GM18526 (cell line): ENCODE results near the gene UNC13B.

ENCODE experiments used
- POLR2A ChIP-seq: IDR thresholded peaks from 3 replicates; pipeline ENCODE4 v1.6.1; 2011; ENCODE audit not compliant: insufficient read length; ENCODE audit errors: extremely low read depth

Gene UNC13B

DNA sequence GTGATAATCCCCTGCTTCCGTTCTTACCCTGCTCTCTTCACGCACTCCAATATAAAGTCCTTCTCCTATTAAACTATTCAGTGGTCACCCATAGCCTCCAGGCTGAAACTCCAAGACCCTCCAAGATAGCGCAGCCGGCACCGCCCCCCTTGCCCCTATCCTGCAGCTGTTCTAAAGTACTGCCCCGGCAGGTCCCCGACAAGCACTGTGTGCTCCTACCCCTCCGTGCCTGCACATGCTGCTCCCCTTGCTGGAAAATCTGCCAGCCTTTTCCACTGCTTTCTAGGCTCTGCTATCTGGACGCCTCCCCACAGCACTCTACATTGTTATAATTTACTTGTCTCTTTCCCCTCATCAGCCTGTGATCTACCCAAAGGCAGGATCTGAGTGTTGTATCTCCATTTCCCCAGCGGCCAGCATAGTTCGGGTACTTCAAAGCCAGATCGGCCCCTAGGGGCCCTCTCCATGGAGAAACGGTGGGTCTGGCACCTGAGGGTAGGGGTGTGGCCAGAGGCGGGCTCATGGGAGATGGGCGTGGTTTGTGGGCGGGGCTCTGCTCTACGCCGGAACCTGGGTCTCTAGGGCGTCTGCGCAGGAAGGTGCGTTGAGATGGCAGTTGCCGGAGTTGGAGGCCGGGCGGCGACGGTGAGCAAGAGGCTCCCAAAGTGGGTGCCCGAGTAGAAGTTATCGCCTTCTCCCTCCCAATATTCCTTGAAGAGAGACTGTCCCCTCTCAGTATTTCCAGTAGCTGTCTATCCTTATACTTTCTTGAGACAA, 244.6 kb downstream of the UNC13B start:
- TF ChIP-seq POLR2A, result no peak

DNA sequence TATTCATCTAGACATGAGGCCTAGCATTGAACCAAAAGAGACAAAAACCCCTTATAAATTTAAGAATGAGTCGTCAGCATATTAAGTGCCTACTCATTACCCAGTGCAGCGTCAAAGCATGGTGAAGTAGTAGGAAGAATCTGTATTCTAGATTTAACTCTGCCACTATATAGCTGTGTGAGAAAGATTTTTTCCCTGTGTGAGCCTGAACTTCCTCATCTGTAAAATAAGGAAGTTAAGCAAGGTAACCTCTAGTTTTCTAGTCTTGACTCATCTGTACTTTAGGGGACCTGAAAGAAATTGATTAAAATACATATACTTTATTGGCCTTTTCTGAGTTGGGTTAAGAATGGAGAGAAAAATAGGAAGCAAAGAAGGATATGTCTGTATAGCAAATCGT, 246.0 kb downstream of the UNC13B start:
- TF ChIP-seq POLR2A, result no peak

DNA sequence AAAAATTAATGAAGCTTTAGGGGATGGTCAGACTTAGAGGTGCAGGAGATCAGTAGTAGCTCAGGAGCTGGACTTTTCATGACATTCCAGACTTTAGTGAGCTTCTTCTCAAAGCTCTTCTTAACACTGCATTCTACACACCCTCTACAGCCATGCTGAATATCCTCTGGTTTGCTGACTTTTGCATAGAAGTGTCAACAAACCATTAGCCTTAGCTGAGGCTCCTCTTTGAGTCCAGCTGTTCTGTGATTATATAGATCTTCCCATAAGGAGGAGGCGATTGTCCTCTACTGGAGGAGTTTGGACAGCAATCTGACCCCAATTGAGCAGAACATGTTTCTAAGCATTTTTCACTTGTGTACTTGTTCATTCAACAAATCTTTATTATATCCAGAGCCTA, 253.1 kb downstream of the UNC13B start:
- no peak for TF ChIP-seq POLR2A

DNA sequence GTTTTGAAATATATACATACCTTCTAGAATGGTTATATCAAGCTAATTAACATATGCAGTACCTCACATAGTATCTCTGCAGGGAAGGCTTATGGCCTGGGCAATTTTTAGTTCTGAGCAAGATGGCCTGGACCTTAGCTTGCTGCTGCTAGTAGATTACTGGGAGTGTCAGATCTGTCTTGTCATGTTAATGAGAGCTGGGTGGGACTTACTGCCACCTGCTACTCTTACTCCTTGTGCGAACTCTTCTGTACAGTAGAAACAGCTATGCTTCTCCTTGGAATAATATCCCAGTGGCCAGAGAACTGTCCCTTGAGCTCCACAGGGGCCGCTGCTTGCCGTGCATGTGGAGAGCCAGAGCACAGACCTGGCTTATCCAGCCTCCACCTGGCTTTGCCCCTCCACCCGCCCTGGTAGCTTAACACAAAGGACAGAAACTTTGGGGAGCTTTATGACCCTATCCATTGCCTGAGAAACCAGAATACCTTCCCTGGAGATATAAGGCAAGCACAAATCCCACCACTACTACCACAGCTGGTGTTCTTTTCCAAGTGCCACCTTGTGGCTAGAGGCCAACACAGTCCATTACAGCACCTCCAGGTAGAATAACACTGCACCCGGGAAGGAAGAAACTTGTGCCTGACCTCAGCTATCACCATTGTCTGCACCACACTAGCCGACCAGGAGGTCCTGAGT, 253.7 kb downstream of the UNC13B start:
- TF ChIP-seq POLR2A, result no peak

DNA sequence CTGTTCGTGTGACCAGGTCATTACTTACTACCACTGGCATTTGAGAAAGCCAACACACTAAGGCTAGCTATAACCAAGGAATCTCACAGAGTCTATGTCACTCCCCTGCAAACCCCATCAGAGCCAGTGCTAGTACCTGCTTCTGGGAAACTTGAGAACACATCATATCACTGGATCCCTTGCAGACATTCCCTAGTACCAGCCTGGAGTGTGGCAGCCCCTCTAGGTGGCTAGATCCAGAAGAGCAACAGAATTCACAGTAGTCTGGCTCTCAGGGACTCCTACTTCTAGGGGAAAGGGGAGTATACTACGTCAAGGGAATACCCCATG, 254.3 kb downstream of the UNC13B start:
- TF ChIP-seq POLR2A, result no peak

DNA sequence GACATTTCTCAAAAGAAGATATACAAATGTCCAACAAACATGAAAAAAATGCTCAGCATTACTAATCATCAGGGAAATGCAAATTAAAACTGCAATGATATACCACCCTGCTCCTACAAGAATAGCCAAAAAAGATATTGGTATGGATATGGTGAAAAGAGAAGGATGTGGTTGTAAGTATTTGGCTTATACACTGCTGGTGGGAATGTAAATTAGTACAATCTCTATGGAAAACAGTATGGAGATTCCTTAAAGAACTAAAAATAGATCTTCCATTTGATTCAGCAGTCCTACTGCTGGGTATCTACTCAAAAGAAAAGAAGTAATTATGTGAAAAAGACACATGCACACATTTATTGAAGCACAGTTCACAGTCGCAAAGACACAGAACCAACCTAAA, 260.5 kb downstream of the UNC13B start:
- TF ChIP-seq POLR2A, result no peak

DNA sequence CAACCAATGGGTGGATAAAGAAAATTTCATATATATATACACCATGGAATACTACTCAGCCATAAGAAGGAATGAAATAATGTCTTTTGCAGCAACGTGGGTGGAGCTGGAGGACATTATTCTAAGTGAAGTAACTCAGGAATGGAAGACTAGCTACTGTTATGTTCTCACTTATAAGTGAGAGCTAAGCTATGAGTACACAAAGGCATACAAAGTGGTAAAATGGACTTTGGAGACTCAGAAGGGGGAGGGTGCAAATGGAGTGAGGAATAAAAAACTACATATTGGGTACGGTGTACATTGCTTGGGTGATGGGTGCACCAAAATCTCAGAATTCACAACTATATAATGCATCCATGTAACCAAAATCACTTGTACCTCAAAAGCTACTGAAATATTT, 260.9 kb downstream of the UNC13B start:
- no peak for TF ChIP-seq POLR2A

DNA sequence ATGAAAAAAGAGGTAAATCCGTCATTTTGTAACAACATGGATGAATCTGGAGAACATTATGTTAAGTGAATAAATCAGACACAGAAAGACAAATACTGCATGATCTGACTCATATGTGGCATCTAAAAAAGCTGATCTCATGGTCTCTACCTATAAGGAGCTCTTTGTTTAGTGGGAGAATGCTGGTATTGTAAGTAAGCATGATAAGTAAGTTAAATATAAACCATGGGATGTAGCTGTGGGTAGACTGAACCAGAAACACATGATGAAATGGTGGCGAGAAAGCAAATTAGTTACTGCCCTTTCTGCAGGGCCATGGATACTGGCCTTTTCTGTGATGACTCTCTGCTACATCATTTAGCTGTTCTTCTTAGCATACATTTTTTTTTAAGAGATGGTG, 261.7 kb downstream of the UNC13B start:
- no peak for TF ChIP-seq POLR2A

DNA sequence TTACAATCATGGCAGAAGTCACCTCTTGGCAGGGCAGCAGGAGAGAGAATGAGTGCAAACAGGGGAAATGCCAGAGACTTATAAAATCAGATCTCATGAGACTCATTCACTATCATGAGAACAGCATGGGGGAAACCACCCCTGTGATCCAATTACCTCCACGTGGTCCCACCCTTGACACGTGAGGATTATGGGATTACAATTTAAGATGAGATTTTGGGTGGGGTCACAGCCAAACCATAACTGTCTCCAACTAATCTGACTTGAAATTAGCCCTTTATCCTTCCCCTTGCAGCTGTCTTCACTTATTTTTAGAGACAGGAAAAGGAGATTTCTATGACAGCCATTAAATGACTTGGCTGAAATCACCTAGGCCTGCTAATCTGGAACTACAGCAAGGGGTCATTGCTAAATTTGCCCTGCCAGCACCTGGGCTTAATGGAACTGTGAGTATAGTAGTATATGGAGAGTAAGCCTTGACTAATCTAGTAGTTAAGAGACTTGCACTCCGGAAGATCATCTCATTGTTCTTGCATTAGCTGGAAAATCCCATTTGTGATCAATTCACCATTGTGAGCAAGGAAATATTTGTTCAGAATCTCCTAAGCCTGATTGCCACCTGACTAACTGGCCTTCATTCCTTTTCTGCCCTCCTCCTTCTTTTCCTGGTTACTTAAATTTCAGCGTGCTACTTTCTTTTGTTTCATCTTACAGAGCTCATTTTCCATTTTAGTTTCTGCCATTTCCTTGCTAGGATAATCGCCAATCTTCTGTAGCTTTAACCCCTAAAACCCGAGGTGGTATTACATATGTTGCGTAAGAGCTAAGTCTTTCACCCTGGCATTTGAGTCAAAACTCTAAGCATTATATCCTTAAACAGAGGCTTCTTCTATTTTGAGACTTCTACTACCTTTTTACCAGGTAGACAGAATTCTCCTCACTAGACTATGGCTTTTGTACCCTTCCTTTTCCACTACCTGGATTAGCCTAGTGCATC, 262.8 kb downstream of the UNC13B start:
- no peak for TF ChIP-seq POLR2A

DNA sequence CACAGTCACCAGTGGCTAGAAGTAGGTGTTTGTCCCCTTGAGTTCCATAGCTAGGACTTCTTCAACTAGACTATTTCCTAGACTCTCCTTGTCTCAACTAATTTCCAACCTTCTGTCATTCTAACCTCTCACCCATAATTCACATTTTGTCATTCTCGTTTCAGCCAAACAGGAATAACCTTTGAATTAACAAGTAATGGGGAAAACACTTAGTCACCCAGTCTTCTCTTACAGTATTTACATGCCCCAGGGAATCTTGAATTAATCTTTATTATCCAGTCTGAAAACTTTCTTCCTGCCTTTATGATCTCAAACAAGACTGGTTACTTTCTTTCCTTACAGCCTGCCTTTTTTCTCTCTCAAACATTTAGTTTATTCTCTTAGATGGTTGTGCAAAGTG, 264.8 kb downstream of the UNC13B start:
- no peak for TF ChIP-seq POLR2A

DNA sequence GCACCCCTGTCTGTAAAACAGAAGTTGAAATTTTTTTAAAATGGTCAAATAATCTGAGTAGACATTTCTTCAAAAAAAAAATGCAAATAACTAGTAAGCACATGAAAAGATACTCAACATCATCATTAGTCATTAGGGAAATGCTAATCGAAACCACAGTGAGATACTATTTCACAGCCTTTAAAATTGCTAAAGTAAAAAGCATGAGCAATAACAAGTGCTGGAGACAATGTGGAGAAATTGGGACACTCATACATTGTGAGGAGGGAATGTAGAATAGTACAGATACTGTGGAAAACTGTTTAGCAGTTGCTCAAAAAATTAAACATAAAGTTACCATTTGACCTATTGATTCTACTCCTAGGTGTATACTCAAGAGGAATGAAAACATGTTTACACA, 269.7 kb downstream of the UNC13B start:
- TF ChIP-seq POLR2A, result no peak

DNA sequence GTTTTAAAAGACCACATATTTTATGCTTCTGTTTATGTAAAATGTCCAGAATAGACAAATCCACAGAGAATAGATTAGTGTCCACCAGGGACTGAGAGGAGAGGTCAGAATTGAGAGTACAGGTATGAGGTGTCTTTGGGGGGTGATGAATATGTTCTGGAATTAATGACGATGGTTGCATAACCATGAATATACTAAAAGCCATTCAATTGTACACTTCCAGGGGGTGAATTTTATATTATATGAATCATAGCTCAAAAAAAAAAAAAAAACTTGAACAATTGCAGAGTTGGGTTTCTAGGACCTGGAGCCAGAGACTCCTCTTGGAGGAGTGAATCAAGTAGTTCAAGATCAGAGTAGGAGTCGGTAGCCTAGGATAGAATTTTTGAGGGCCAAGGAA, 270.3 kb downstream of the UNC13B start:
- TF ChIP-seq POLR2A, result no peak

DNA sequence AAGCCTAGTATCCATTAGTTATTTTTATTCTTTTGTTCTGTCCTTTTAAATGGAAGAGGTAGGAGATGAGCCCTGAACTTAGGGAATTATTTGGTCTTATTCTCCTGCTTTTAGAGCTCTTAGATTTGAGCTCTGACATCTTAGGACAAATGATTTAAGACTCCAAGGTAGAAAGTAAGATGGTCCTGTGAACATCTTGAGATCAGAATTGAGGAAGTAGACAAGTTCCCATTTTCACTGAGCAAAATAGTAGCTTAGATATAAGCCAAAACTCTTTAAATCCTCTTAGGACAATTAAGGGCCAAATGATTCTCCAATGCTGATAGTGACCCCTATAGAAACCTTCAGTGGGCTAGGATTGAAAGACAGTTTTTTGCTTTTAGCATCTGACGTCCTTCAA, 275.1 kb downstream of the UNC13B start:
- TF ChIP-seq POLR2A, result no peak

DNA sequence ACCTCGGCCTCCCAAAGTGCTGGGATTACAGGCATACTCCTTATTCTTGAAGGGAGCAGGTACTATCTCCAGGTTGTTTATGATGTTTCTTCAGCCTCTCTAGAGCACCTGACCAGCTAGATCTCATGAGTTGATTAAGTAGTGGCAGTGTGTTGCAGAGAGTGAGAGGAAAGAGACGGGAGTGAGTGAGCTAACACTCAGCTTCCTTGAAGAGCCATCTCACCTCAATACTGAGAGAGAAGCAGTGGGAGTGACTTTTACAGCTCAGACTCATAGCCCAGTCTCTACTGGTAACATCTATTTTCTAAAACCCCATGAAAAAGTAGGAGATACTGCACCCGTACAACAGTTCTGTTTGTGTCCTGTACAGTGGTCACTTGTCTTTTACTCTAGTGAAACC, 284.2 kb downstream of the UNC13B start:
- no peak for TF ChIP-seq POLR2A

DNA sequence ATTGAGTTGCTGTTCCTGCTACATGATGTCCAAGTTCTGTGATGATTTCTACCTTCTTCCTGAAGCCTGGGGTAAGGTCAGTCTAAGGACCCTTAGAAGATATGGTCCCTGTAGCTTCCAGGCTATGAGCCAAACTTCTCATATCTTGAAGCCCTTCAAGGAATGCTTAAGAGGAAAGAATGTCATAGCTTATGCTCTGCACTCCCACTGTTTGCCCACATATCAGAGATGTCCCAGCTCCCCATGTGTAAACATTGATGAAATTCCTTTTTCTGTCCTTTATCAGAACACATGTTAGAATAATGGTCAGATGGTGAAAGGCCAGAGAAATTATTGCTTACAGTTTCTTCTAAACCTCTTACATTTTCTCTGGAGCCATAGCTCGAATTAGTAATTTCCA, 286.7 kb downstream of the UNC13B start:
- TF ChIP-seq POLR2A, result no peak

DNA sequence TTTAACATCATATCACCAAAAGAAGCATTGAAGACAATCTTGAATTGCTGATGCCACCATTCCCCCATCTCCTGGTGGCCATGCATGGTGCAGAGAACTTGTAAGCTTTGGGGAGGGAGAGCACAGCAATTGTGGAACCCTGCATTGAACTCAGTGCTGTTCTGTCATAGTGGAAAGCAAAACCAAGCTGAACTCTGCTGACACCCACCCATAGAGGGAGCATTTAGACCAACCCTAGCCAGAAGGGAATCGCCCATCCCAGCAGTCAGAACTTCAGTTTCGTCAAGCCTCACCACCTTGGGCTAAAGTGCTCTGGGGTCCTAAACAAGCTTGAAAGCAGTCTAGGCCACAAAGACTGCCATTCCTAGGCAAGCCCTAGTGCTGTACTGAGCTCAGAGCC, 290.7 kb downstream of the UNC13B start:
- TF ChIP-seq POLR2A, result no peak

DNA sequence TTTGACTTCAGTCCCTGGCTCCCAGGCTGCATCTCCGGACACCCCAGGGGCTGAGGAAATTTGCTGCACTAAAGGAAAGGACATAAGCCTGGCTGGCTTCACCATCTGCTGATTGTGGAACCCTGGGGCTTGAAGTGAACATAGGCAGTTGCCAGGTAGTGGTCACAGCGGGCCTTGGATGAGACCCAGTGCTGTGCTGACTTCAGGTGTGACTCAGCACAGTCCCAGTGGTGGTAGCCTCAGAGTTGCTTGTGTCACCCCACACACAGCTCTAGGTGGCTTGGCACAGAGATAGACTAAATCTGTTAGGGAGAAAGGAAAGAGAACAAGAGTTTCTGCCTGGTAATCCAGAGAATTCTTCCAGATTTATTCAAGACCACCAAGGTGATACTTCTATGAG, 292.0 kb downstream of the UNC13B start:
- TF ChIP-seq POLR2A, result no peak
